ENCODE data around the gene PRCP.

Gene PRCP

DNA sequence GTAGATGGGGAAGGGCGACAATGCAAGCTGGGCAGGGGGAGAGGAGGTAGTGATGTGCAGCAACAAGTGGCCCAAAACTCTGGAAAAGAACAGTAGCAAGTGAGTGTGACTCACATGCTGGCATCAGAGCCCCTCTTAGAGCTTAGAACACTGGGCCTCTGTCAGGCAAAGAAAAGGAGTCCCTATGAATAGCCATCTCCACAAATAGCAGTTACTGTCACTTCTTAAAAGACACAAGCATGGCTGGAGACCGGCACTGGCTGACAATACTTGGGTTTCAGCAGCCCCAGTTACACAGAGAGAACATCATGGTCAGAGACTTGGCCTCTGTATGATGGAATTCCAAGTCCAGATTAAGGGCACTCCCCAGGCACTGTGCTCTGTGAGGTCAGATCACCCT is 58.2 kb downstream of the PRCP start:
- DNase-seq (ENCODE audit: insufficient read length) (no peak), FAIRE-seq (no peak)
- no peak for TF ChIP-seq POLR2A (IDR thresholded peaks at IDR 0.05; ENCODE audit: low read depth, low read length)
- TF ChIP-seq POLR2AphosphoS5 (IDR thresholded peaks at IDR 0.05; ENCODE audit: low read depth, low read length), result no peak
- no peak for TF ChIP-seq TAF1 (IDR thresholded peaks at IDR 0.05; ENCODE audit: borderline replicate concordance, low read depth, low read length)

DNA sequence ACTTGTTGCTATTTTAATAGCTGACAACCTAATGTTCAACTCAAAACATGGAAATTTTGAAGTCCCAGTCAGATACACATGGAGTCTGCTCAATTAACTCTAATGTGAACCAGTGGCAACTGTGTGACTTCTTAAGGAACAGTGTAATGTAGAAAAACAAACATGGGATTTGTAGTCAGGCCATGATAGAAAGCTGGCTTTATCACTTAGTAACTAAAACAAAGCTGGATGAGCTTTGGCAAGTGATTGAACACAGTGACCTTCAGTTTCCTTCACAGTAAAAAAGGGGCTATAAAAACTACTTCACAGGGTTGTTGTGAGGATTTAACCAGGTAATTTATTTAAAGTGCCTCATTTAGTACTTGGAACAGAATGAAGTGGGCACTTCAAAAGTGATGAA is 62.6 kb downstream of the PRCP start:
- no peak for FAIRE-seq
- TF ChIP-seq POLR2A (IDR thresholded peaks at IDR 0.05; ENCODE audit: low read depth, low read length), result no peak
- no peak for TF ChIP-seq POLR2AphosphoS5 (IDR thresholded peaks at IDR 0.05; ENCODE audit: low read depth, low read length)
- no peak for TF ChIP-seq TAF1 (IDR thresholded peaks at IDR 0.05; ENCODE audit: borderline replicate concordance, low read depth, low read length)

DNA sequence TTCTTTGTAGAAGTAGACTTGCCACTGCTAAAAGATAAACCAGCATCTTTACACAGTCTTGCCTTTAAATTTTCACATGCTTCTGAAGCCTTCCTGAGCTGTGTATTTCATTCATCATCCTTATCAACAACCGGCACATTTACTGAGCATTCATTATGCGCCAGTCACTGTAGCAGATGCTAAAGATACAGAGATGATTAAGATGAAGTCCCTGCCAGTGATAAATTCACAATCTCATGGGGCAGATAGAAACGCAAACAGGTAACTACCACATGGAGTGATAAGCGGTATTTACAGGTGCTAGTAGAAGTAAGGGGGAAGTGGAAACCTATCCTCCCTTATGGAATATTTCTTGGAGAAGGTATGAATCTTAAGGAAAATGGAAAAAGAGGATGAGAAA is 67.2 kb downstream of the PRCP start:
- TF ChIP-seq POLR2AphosphoS5 (IDR thresholded peaks at IDR 0.05; ENCODE audit: low read depth, low read length), result no peak
- TF ChIP-seq POLR2A (IDR thresholded peaks at IDR 0.05; ENCODE audit: low read depth, low read length), result no peak
- TF ChIP-seq TAF1 (IDR thresholded peaks at IDR 0.05; ENCODE audit: borderline replicate concordance, low read depth, low read length), result no peak
- FAIRE-seq (no peak), DNase-seq (ENCODE audit: insufficient read length) (no peak)

More for the DNA sequence above, 62.6 kb downstream of the PRCP start:
- no peak for DNase-seq (ENCODE audit: insufficient read length)

DNA sequence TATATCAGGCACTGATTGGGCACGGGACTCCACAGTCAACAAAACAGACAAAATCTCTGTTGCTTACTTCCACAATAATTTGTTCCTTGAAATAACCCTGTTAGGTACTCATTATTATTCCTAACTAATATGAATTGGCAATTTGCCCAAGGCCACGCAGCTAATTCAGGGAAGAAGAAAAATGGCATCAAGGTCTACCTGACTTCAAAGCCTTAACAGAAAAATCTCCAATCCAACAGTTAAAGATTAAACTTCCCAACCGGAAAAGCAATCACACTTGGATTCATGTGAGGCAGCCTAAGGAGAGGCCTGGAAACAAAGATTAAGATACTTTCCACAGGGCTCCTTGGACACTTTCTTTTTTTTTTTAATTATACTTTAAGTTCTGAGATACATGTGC is 68.9 kb downstream of the PRCP start:
- DNase-seq (ENCODE audit: insufficient read length) (no peak), FAIRE-seq (no peak)
- TF ChIP-seq POLR2AphosphoS5 (IDR thresholded peaks at IDR 0.05; ENCODE audit: low read depth, low read length) (no peak), TAF1 (IDR thresholded peaks at IDR 0.05; ENCODE audit: borderline replicate concordance, low read depth, low read length) (no peak), POLR2A (IDR thresholded peaks at IDR 0.05; ENCODE audit: low read depth, low read length) (no peak)

DNA sequence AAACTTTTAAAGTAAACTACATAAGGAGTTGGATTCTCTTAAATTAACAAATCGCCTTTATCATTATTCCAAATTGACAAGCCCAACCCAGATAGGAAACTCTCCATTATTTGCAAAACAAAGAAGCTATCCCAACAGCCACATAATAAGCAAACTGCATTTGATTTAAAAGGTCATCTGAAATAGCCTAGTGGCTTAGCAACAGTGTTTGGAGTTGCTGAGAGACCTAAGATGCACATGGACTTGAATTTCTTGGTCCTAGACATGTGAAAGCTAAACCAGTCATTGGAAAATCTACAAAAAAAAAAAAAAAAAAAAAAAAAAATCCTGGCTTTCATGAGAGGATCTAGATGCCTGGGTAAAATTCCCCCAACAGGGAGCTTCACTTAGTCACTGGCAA is 69.5 kb downstream of the PRCP start:
- FAIRE-seq, result no peak
- TF ChIP-seq POLR2A (IDR thresholded peaks at IDR 0.05; ENCODE audit: low read depth, low read length) (no peak), TAF1 (IDR thresholded peaks at IDR 0.05; ENCODE audit: borderline replicate concordance, low read depth, low read length) (no peak), POLR2AphosphoS5 (IDR thresholded peaks at IDR 0.05; ENCODE audit: low read depth, low read length) (no peak)
- DNase-seq (ENCODE audit: insufficient read length), result no peak

DNA sequence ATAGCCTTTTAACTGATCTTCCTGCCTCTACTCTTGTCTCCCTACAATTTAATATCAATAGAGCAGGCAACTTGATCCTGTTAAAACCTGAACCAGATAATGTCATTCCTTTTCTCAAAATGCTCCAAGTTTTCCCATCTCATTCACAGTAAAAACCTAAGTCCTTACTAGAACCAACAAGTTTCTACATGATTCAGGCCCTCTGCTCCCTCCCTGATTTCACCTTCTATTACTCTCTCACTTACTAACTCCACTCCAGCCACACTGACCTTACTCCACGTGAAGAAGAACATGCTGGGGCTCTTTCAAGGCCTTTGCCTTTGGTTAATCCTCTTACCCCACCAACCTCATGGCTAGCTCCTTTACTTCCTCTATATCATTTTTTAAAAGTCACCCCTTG is 71.1 kb downstream of the PRCP start:
- TF ChIP-seq POLR2A (IDR thresholded peaks at IDR 0.05; ENCODE audit: low read depth, low read length) (no peak), POLR2AphosphoS5 (IDR thresholded peaks at IDR 0.05; ENCODE audit: low read depth, low read length) (no peak), TAF1 (IDR thresholded peaks at IDR 0.05; ENCODE audit: borderline replicate concordance, low read depth, low read length) (no peak)
- no peak for FAIRE-seq
- no peak for DNase-seq (ENCODE audit: insufficient read length)

DNA sequence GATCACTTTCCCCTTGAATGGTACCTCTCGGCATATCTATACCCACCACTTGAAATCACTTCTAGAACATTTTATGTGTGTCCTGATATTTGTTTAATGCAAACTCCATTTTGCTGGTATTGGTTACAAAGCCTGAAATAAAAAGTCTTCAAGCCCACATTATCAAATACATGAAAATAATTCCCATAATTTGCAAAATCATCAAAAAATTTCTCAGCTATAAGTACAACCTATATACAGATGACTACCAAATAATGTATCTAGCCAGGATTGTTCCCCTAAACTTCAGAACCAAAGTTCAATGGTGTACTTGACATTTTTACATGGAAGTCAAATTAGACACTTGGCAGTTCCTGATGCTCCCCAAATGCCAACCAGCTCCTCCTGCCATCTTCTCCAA is 71.8 kb downstream of the PRCP start:
- TF ChIP-seq POLR2AphosphoS5 (IDR thresholded peaks at IDR 0.05; ENCODE audit: low read depth, low read length) (no peak), POLR2A (IDR thresholded peaks at IDR 0.05; ENCODE audit: low read depth, low read length) (no peak), TAF1 (IDR thresholded peaks at IDR 0.05; ENCODE audit: borderline replicate concordance, low read depth, low read length) (no peak)
- FAIRE-seq (no peak), DNase-seq (ENCODE audit: insufficient read length) (no peak)

DNA sequence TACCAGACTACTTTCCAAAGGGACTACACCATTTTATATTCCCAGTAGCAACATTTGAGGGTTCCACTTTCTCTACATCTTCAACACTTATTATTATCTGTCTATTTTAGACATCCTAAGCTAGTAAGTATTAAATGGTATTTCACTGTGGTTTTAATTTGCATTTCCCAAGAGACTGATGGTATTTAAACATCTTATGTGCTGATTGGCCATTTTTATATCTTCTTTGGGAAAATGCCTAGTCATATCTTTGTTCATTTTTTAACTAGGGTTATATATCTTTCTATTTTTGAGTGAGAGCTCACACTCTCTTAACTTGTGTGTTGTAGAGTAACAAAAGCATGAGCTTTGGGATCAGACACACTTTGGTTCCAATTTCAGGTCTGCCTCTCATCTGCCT is 73.7 kb downstream of the PRCP start:
- no peak for DNase-seq (ENCODE audit: insufficient read length)
- no peak for FAIRE-seq
- TF ChIP-seq POLR2A (IDR thresholded peaks at IDR 0.05; ENCODE audit: low read depth, low read length) (no peak), TAF1 (IDR thresholded peaks at IDR 0.05; ENCODE audit: borderline replicate concordance, low read depth, low read length) (no peak), POLR2AphosphoS5 (IDR thresholded peaks at IDR 0.05; ENCODE audit: low read depth, low read length) (no peak)

DNA sequence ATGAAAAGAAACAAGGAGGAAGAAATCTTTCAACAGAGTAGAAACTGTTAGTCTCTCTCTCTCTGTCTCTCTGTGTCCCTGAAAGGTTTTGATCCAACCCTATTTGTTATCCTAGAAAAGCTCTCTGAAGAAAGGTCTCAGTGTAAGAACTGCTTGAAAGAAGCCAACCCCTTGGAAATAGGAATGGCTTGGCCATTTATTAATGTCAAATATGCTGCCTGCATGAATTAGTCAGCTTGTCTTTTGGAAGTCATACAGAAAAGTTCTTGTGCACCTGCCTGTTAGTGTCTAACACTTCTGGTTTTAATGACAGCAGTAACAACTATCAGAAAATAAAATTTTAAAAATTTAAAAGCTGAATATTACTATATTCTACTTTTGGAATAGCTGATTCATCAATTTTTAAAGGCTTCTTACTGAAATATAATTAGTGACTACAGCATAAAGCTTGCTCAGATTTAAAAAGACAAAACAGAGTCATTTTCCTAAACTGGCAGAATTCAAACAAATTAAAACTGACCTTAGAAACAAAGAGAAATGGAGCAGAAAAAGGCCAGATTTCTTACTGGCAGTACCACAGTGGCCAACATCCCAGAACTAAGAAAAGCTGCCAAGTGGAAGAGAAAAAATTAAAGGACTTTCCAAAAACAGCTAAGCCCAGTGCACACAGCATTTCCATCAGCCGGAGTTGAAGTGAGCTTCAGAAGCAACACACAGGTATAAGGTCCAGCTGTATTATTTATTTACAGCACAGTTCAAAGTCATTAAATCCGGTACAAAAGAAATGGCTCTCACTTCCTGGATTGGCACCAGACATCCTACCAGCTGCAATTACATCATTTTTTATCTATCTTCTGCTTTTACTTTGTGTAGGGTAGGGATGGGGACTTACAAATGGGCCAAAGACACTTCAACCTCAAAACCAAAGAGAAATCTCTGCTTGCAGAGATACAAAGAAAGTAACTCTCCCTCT is 76.3 kb downstream of the PRCP start:
- TF ChIP-seq TAF1 (IDR thresholded peaks at IDR 0.05; ENCODE audit: borderline replicate concordance, low read depth, low read length), result no peak
- TF ChIP-seq POLR2A (IDR thresholded peaks at IDR 0.05; ENCODE audit: low read depth, low read length), result no peak
- no peak for TF ChIP-seq POLR2AphosphoS5 (IDR thresholded peaks at IDR 0.05; ENCODE audit: low read depth, low read length)
- DNase-seq (ENCODE audit: insufficient read length), result no peak
- no peak for FAIRE-seq

DNA sequence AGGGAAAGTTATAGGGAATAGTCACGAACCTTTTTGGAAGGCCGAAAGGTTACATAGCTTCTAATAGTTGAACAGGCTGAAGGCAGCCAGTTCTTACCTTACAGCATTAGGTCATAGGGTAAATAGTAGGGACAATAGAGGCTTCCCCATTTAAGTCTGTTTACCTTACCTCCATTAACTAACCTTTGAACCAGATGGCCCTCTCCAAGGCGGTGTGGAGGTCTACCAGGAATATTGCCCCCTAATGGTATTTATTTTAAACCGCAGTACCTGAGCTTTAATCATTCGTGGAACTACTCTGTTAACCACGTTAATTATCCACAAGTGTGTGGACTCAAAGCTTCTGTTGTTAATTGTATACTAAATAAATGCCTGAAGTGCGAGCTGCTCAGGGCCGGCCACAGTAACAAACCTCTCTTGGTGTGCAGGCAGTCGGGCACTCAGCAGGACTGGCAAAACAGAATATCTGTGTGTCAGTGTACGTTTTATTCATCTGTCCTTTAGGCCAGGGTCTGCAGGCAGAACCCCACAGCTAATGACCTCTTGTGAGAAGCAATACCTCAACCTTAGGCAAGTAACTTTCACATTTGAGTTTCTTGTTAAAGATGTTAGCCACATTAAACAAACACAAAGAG is 81.7 kb downstream of the PRCP start:
- DNase-seq (ENCODE audit: insufficient read length) (no peak), FAIRE-seq (no peak)
- no peak for TF ChIP-seq TAF1 (IDR thresholded peaks at IDR 0.05; ENCODE audit: borderline replicate concordance, low read depth, low read length)
- no peak for TF ChIP-seq POLR2AphosphoS5 (IDR thresholded peaks at IDR 0.05; ENCODE audit: low read depth, low read length)
- TF ChIP-seq POLR2A (IDR thresholded peaks at IDR 0.05; ENCODE audit: low read depth, low read length), result no peak

DNA sequence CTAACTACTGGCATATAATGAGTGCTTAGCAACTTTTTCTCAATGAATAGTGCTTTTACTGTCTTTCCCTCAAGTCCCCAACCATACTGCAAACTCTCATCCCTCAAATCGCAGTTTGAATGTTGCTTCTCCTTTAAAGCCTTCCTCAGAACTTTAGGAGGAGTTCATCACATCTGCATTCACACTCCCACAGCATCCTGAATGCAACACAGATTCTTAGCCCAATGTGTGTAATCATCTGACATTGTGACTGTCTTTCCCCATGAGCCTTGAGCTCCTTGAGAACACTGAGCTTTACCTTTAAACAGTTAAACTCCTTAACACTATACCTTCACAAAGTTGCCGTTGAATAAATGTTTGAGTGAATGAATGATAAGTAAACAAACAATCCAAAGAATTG is 84.8 kb downstream of the PRCP start:
- DNase-seq (ENCODE audit: insufficient read length) (no peak), FAIRE-seq (no peak)
- no peak for TF ChIP-seq POLR2A (IDR thresholded peaks at IDR 0.05; ENCODE audit: low read depth, low read length)
- TF ChIP-seq POLR2AphosphoS5 (IDR thresholded peaks at IDR 0.05; ENCODE audit: low read depth, low read length), result no peak
- no peak for TF ChIP-seq TAF1 (IDR thresholded peaks at IDR 0.05; ENCODE audit: borderline replicate concordance, low read depth, low read length)

DNA sequence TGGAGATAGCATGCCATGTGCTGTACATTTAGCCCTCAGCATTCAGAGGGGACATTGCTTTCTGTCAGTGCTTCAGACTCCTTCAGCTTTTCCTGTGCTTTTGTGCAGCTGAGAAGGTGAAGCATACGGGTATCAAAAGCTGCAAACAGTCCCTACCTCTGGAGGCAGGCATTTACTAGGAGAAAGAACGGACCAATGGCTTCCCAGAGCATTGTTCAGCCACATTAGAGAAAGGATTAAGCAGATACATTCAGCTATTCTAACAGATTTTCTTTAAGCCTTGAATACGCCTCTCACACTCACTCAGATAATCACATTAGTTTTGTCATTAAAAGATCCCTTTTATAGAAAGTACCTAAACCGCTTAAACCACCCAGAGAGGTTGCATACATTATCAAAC is 85.9 kb downstream of the PRCP start:
- FAIRE-seq (no peak), DNase-seq (ENCODE audit: insufficient read length) (no peak)

More for the DNA sequence above, 85.9 kb downstream of the PRCP start:
- TF ChIP-seq POLR2A (IDR thresholded peaks at IDR 0.05; ENCODE audit: low read depth, low read length) (no peak), TAF1 (IDR thresholded peaks at IDR 0.05; ENCODE audit: borderline replicate concordance, low read depth, low read length) (no peak), POLR2AphosphoS5 (IDR thresholded peaks at IDR 0.05; ENCODE audit: low read depth, low read length) (no peak)
